B cell (primary cell): ENCODE measurements around the gene CEP85L. TPM values are rescaled to one million over a fixed set of nuclear protein-coding genes. Genes with fewer than 3 reads are reported as not detected.

ENCODE experiments used
- ATAC-seq: fragments of 200-7000 bp; cut with Tn5 transposase; one replicate; pipeline ENCODE4 v1.10.0; 2021; ENCODE audit warnings: low read depth, mild to moderate bottlenecking, moderate number of reproducible peaks, moderate library complexity
- CTCF ChIA-PET: fragments of 350-600 bp; sonication (Branson Sonifier 250); formaldehyde crosslinking; loops from one replicate; lab custom pipeline; 2021; ENCODE audit warnings: antibody characterized with exemption, inconsistent platforms; lab: Charles Lee
- POLR2A ChIA-PET: fragments of 350-600 bp; sonication (Branson Sonifier 250); formaldehyde crosslinking; loops from one replicate; lab custom pipeline; 2021; ENCODE audit warnings: antibody characterized with exemption; lab: Charles Lee
- DNase-seq: peaks from one replicate; pipeline ENCODE4 v3.0.0; 2013
- H2AFZ ChIP-seq: 2 replicates; pipeline ENCODE4 v1.6.1; 2012; ENCODE audit warnings: mild to moderate bottlenecking, low read depth, low read length; ENCODE audit not compliant: insufficient read depth, poor library complexity, severe bottlenecking
- H3K27ac ChIP-seq, 2 donors: 1 replicate in 1 of 2; 2 replicates in 1 of 2; pipeline ENCODE4 v1.5.1; 2012 to 2013; ENCODE audit warnings: low read length in 2 of 2, mild to moderate bottlenecking in 2 of 2, moderate library complexity in 1 of 2
- H3K27me3 ChIP-seq, 4 experiments: fragments of 200-600 bp in 1 of 4; sonication (generic) in 1 of 4; replicated peaks in 1 of 4; 1 replicate in 2 of 4; 2 replicates in 2 of 4; pipeline versions ENCODE4 v1.6.1 to v1.7.0; 2013 to 2016; ENCODE audit warnings: low read length in 3 of 4, mild to moderate bottlenecking in 2 of 4, mixed read lengths in 1 of 4, moderate library complexity in 1 of 4; ENCODE audit not compliant: insufficient read depth in 4 of 4, control insufficient read depth in 3 of 4; ENCODE audit errors: control extremely low read depth in 1 of 4
- H3K36me3 ChIP-seq, 2 experiments: replicated peaks in 1 of 2; 1 replicate in 1 of 2; 2 replicates in 1 of 2; pipeline versions ENCODE4 v1.6.1 to v1.7.1; 2013; ENCODE audit warnings: low read length in 1 of 2; ENCODE audit not compliant: insufficient read depth in 2 of 2, control insufficient read depth in 1 of 2; ENCODE audit errors: control extremely low read depth in 1 of 2, extremely low read depth in 1 of 2
- H3K4me1 ChIP-seq, 2 donors: fragments of 200-600 bp in 1 of 2; sonication (generic) in 1 of 2; 1 replicate in 1 of 2; 2 replicates in 1 of 2; pipeline versions ENCODE4 v1.5.1 to v1.6.1; 2013 to 2017; ENCODE audit warnings: low read length in 2 of 2; ENCODE audit not compliant: control insufficient read depth in 2 of 2, insufficient read depth in 2 of 2
- H3K4me2 ChIP-seq: replicated peaks from 2 replicates; pipeline ENCODE3; 2012; ENCODE audit warnings: mild to moderate bottlenecking, low read depth, low read length; ENCODE audit not compliant: poor library complexity, severe bottlenecking
- H3K4me3 ChIP-seq, 5 experiments: fragments of 200-600 bp in 1 of 5; sonication (generic) in 1 of 5; 1 replicate in 3 of 5; 2 replicates in 2 of 5; pipeline versions ENCODE4 v1.5.1 to v1.7.0; 2011 to 2016; ENCODE audit warnings: low read length in 4 of 5, mild to moderate bottlenecking in 4 of 5, low read depth in 2 of 5, control low read depth in 1 of 5, moderate library complexity in 1 of 5; ENCODE audit not compliant: insufficient read depth in 1 of 5; ENCODE audit errors: control extremely low read depth in 1 of 5, extremely low read depth in 1 of 5
- H3K79me2 ChIP-seq: fragments of 200-600 bp; sonication (generic); one replicate; pipeline ENCODE4 v1.6.0; 2016; ENCODE audit warnings: low read length; ENCODE audit not compliant: control insufficient read depth, insufficient read depth
- H3K9ac ChIP-seq: fragments of 200-600 bp; sonication (generic); 2 replicates; pipeline ENCODE4 v1.6.1; 2017; ENCODE audit warnings: mild to moderate bottlenecking, low read length, moderate library complexity
- H3K9me3 ChIP-seq, 3 donors: one replicate each; pipeline versions ENCODE4 v1.6.1 to v1.7.1; 2013; ENCODE audit warnings: low read length in 2 of 3; ENCODE audit not compliant: control insufficient read depth in 2 of 3, insufficient read depth in 1 of 3; ENCODE audit errors: control extremely low read depth in 1 of 3
- H4K20me1 ChIP-seq: 2 replicates; pipeline ENCODE4 v1.6.0; 2012; ENCODE audit warnings: mild to moderate bottlenecking, low read length; ENCODE audit not compliant: insufficient read depth, control insufficient read depth, poor library complexity, severe bottlenecking
- H3K27ac Mint-ChIP-seq: one replicate; pipeline ENCODE4 v1.8.0; 2021; ENCODE audit warnings: mixed read lengths
- H3K27me3 Mint-ChIP-seq: one replicate; pipeline ENCODE4 v1.8.0; 2021; ENCODE audit warnings: mixed read lengths
- H3K4me1 Mint-ChIP-seq: one replicate; pipeline ENCODE4 v1.8.0; 2021; ENCODE audit warnings: mixed read lengths
- H3K4me3 Mint-ChIP-seq: one replicate; pipeline ENCODE4 v1.8.0; 2021; ENCODE audit warnings: mixed read lengths
- H3K9me3 Mint-ChIP-seq: one replicate; pipeline ENCODE4 v1.8.0; 2022; ENCODE audit warnings: mixed read lengths; ENCODE audit not compliant: insufficient read depth
- CTCF ChIP-seq: fragments of 200-600 bp; IDR thresholded peaks from one replicate; pipeline ENCODE4 v1.8.0; 2022; ENCODE audit warnings: antibody characterized with exemption, mild to moderate bottlenecking
- EZH2 ChIP-seq: IDR thresholded peaks from 2 replicates; pipeline ENCODE4 v1.6.1; 2012; ENCODE audit warnings: borderline replicate concordance, low read depth, mild to moderate bottlenecking, moderate library complexity, low read length; ENCODE audit not compliant: insufficient read depth, poor library complexity, severe bottlenecking
- WGBS: methylation state at CpG from one replicate; pipeline ENCODE4 v1.1.5; 2013; ENCODE audit warnings: missing lambda C conversion rate; ENCODE audit not compliant: insufficient coverage; 5-methylcytosine and 5-hydroxymethylcytosine counted together
- intact Hi-C: fragments of 100-400 bp; cut with micrococcal nuclease; formaldehyde crosslinking; loops from one replicate; pipeline ENCODE4 v1.10.0; 2022
- polyA plus RNA-seq: library from polyadenylated mRNA; depleted of rRNA; stranded (reverse); fragments of >200 nt; gene quantifications from 2 replicates; pipeline ENCODE4 v1.2.3, GENCODE V29; 2012
- total RNA-seq, 2 donors: library from RNA; stranded (reverse); fragments of 120-200 nt in 1 of 2; gene quantifications; 1 replicate in 1 of 2; 2 replicates in 1 of 2; pipeline versions ENCODE4 v1.2.3 to v1.2.4, GENCODE V29; 2013 to 2022

The CEP85L gene
- total and polyA plus RNA-seq, 2 donors (not counting 1 experiment from before 2014, with no cell fraction given): 7.6 to 32.1 TPM

- intact Hi-C loops: no loop called here
- ATAC-seq: no peak
- no peaks in the 10 kb centered on the region for H3K9me3 Mint-ChIP-seq
- POLR2A ChIA-PET: interaction anchor here (1.0 kb wide), 1 partner anchor 15 kb away, joined by 3 read pairs; no protein-coding TSS in a partner anchor
- no peak overlapping the region for H3K9ac ChIP-seq
- no peak overlapping the region for H3K27ac Mint-ChIP-seq
- H3K36me3 ChIP-seq: peaks cover 8 to 12% of the 10 kb centered on the region in 2 experiments
- no peak overlapping the region for H3K27ac ChIP-seq
- no peaks in the 10 kb centered on the region for H3K27me3 ChIP-seq
- peaks cover 19% of the 10 kb centered on the region for H4K20me1 ChIP-seq
- no peak overlapping the region for H2AFZ ChIP-seq
- H3K27me3 Mint-ChIP-seq: no peaks in the 10 kb centered on the region
- H3K4me1 ChIP-seq: peaks cover 4% of the 10 kb centered on the region in 2 donors
- CTCF ChIA-PET: interaction anchor here (1.1 to 1.3 kb wide), 3 partner anchors 10 to 16 kb away, joined by 3 to 5 read pairs (median 3); no protein-coding TSS in a partner anchor
- WGBS: no CpG with 5 or more reads among the region's 1 CpG
- DNase-seq: no peak
- no peak for TF ChIP-seq EZH2
- no peak for TF ChIP-seq CTCF
- no peak overlapping the region for H3K4me3 ChIP-seq
- peaks cover 51% of the 10 kb centered on the region for H3K4me1 Mint-ChIP-seq
- H3K4me2 ChIP-seq: no peak overlapping the region
- no peak overlapping the region for H3K4me3 Mint-ChIP-seq
- H3K9me3 ChIP-seq: peaks cover 0 to 1% (median 0%) of the 10 kb centered on the region in 3 donors
- peaks cover 91% of the 10 kb centered on the region for H3K79me2 ChIP-seq
These were observed 42.2 kb upstream of the CEP85L start for GRCh38 chr6:118693562-118693961.

- Histone ChIP-seq H3K4me1 (peaks cover 0 to 3% of the 10 kb centered on the region in 2 donors), H3K27me3 (no peaks in the 10 kb centered on the region), H4K20me1 (peaks cover 4% of the 10 kb centered on the region), H3K9me3 (no peaks in the 10 kb centered on the region), H3K36me3 (peaks cover 1 to 4% of the 10 kb centered on the region in 2 experiments), H2AFZ (no peak overlapping the region), H3K9ac (no peak overlapping the region), H3K4me3 (no peak overlapping the region), H3K4me2 (no peak overlapping the region), H3K79me2 (peaks cover 76% of the 10 kb centered on the region), H3K27ac (no peak overlapping the region)
- CTCF ChIA-PET: no interaction called here
- H3K4me1 Mint-ChIP-seq: peaks cover 44% of the 10 kb centered on the region
- no peaks in the 10 kb centered on the region for H3K27me3 Mint-ChIP-seq
- no peak for ATAC-seq
- no peak overlapping the region for H3K4me3 Mint-ChIP-seq
- POLR2A ChIA-PET: no interaction called here
- no peaks in the 10 kb centered on the region for H3K9me3 Mint-ChIP-seq
- no peak for TF ChIP-seq CTCF
- TF ChIP-seq EZH2: no peak
- WGBS: 89% methylated on average over 3 of the region's 7 CpGs
- DNase-seq: no peak
- H3K27ac Mint-ChIP-seq: no peak overlapping the region
- intact Hi-C loops: no loop called here
These were observed 34.5 kb upstream of the CEP85L start for GRCh38 chr6:118685823-118686449.
